NCI-H748 (cell line): Measurements from ENCODE around the gene SRSF6.

Experiments
- DNase-seq: peaks from one replicate; lab custom pipeline; 2025; ENCODE audit not compliant: unreplicated experiment; lab: John Stamatoyannopoulos, UW

Gene SRSF6

DNA sequence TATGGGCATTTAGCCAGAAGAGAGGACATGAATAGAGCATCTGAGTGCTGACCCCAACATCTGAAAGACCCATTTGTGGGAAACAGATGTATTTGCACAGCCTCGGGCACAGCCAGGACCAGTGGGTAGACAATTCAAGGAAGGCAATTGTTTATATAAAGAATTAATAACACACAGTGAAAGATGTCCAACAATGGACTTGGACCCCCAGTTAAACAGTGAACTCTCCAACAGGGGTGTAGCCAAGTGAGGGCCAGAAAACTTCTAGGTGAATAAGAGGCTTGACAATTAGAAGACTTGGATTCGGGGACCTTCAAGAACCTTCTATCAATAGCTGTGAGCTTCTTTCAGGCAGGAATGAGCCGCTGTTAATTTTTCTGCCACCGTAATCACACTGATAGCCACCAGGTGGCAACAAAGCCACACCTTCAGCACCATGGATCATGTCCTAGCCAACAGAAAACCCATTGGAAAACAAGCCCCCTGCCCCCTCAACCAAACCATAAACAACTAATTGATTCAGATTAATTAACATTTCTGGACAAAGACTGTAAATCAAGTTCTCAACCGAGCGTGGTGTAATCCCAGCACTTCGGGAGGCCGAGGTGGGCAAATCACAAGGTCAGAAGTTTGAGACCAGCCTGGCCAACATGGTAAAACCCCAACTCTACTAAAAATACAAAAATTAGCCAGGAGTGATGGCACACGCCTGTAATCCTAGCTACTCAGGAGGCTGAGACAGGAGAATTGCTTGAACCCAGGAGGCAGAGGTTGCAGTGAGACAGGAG is 8.8 kb upstream of the SRSF6 start:
- DNase-seq: peak; percentile 73

DNA sequence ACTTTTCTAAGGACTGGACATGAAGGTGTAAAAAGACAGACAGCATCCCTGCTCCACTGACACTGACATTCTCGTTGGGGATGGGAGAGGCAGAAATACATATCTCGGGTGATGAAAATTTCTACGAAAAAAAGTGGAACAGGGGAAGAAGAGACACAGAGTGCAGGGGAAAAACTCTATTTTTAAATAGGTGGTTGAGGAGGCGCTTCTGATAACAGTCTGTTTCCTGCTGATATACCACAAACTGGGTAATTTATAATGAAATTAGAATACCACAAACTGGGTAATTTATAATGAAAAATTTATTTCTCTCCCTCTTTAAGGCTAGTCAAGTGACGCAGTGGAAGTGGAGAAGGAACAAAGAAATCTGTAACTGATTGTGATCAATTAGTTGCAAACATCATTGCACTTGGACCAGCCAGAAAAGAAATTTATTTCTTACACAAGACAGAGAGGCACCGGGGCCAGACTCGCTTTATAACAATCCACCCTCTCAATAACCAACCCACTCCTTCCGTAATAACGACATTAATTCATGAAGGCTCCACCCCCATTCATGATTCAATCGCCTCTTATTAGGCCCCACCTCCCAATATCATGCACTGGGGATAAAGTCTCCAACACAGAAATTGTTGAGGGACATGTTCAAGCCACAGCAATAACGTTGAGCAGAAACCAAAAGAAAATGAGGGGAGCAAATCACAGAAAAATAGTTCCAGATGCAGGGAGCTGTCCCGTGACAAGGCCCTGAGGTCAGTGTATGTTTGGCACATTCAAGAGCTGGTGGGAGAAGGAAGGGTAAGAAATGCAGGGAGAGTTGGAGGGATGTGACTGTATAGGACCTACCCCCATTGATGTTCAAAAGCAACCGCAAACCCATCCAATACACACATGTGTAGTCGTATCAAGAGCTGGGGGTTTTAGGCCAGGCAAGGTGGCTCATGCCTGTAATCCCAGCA is 6.6 kb upstream of the SRSF6 start:
- DNase-seq: no peak

DNA sequence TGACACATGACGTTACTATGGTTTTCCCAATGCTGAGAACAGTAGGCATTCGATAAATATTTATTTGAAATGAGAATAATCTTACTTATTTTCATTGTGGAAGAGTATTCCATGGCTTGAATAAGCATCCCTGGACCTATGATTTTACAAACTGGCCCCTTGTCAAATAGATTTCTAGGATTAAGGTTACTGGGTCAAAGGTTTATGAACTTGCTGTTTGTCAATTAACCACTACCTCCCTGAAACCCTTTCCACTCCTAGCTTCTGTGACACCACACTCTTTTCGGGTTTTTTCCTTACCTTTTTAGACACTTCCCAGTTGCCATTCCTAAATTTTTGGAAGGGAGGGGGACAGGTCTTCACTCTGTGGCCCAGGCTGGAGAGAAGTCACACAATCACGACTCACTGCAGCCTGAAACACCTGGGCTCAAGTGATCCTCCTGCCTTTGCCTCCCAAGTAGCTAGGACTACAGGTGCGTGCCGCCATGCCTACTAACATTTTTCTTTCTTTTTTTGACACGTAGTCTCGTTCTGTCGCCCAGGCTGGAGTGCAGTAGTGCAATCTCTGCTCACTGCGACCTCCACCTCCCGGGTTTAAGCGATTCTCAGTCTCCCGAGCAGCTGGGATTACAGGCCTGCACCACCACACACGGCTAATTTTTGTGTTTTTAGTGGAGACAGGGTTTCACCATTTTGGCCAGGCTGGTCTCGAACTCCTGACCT is 5.1 kb upstream of the SRSF6 start:
- DNase-seq: no peak

DNA sequence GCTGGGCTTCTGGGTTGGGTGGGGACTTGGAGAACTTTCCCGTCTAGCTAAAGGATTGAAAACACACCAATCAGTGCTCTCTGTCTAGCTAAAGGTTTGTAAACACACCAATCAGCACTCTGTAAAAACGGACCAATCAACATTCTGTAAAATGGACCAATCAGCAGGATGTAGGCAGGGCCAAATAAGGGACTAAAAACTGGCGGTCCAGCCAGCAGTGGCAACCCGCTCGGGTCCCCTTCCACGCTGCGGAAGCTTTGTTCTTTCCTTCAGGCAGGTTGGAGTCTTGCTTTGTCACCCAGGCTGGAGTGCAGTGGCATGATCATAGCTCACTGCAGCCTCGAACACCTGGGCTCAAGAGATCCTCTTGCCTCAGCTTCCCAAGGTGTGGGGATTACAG is 1.4 kb upstream of the SRSF6 start:
- peak; percentile 46 for DNase-seq

DNA sequence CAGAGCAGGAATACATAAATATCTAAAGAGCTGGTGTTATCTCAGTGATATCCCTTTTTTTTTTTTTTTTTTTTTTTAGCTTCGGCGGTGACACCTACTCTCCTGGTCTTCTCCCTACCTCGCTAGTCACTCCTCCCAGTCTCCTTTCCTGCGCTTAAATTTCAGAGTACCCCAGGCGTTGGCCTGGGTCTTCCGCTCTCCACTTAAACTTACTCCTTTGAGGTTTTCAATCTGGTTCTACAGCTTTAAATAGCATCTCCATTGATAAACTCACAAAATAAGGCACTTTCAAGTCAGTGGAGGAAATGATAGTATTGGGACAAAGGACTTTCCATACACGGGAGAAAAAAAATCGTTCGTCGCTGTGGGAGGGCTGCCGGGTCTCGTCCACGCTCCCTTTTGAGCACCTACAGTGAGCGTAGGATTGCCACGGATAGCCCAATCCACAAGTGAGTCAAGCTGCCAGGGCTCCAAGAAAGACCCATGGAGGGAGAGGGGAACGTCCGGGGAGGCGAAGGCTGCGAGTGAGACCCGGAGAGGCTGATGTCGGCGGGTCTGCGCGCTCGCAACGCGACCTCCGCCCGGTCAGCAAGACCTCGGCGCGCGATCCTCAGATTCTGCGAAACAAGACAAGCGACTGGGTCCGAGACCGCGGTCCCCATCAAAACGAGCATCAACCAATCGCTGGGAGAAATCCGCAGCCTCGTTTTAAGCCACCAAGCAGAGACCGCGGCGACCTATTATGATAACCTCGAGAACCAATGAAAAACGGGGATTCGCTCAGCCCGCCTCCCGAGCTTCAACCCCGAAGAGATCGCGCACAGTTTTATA is 672 bp upstream of the SRSF6 start:
- peak; percentile 96 for DNase-seq

DNA sequence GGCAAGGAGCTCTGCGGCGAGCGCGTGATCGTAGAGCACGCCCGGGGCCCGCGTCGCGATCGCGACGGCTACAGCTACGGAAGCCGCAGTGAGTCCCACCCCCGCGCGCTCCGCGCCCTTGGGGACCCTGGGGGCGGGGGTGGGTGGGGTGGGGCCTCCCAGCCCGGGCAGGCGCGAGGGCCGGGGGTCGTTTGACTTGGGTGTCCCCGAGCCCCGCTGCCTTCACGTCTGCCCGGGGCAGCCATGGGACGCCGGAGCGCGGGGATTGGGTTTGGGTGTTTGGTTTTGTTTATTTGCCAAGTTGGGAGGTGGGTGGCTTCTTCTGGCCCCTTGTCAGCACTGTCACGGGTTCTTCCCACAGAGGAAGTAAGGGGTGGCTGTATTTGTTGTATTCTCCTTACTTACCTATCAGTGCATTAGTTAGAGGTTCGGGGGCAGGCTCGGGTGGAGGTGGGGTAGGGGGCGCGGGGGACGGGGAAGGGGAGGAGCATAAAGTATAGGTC is 777 bp downstream of the SRSF6 start:
- no peak for DNase-seq

DNA sequence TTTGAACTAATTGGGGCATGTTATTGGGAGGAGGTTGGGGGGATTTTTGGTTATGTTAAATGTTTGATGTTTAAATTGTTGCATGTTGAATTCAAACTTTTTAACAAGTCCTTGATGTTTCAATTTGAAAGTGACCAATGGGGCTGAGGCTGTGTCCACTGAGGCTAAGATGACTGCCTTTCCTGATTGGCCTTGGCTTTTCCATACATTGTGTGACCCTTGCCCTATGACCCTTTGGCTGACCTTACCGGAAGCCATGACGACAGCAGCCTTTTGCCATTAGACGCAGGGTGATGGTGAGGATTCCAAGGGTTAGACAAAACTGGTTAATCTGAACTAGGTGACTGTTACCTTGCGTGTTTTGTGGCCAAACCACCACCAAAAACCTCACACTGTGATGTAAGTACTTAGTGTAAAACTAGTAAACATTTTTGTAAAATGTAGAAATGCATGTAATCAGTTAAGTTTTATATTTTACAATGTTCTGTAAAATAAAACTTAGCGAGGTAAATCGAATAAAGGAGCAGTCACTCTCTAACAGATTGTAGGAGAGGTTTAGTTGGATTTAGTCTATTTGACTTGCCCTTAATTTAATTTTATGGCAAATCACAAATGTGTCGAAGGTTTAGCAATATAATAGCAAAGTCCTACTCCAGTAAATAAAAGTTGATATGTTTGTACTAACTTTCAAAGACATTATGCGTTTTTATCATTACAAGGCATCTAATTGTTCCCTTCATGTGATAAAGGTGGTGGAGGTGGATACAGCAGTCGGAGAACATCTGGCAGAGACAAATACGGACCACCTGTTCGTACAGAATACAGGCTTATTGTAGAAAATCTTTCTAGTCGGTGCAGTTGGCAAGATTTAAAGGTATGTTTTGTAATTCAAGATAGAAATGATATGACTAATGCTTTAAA is 1.6 kb downstream of the SRSF6 start:
- DNase-seq: peak; percentile 8

DNA sequence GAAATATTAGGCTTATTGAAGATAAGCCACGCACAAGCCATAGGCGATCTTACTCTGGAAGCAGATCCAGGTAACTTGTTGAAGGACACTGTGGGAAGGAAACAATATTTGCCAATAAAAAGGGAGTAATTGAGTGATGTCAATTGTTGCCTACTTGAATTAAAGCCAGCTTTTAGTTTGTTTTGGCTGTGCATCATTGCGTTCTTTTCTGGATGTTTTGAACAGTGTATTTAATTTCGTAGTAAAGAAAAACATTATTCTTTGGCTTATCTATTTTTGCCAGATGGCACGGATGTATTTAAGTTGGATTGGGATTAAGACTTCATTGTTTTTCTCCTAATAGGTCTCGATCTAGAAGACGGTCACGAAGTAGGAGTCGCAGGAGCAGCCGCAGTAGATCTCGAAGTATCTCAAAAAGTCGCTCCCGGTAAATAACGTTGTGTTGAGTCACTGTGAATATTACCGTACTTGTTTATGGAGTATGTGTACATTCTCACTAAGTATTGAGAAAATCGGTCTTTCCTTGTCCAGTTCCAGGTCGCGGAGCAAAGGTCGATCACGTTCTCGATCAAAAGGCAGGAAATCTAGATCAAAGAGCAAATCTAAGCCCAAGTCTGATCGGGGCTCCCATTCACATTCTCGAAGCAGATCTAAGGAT is 2.6 kb downstream of the SRSF6 start:
- DNase-seq: no peak

DNA sequence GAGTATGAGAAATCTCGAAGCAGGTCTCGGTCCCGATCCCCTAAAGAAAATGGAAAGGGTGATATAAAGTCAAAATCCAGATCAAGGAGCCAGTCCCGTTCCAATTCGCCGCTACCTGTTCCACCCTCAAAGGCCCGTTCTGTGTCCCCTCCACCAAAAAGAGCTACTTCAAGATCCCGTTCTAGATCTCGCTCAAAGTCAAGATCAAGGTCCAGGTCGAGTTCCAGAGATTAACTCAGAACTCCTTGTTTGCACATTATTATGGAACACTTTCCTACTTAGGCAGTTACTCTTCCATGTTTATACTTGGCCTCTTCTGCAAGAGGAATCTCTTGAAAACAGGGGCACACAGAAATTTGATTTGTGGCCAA is 3.1 kb downstream of the SRSF6 start:
- DNase-seq: no peak

DNA sequence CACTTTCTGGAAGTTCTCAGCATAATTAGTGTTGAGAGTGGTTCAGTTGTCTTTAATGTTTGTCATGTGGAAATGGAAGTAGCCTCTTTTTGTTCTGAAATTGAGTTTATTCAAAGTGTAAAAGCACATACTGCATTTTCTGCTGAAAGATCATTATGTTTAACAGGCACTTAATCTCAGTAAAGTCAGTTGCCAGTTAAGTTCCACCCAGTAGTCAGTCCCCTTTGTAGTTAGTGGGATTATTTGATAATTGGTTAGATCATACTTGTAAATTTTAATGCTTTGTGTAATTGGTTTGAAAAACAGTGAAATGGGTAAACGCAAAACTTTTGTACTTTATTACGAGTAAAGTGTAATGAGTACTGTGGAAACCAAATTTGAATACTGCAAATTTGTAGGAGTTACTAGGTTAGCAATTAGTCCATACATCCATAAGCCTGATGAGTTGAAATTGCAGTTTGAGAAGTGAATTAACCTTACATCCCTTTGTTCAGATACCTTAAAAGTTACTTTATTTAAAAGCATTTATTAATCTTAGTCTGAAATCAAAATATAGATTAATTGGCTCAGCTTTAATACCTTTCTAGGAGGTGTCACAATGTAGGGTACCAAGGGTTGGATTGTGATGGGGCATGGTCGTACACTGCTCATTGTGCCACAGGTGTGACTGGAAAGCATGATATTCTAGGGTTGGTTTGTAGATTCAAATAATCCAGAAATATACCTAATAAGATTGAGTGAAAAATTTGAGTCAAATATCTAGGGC is 4.4 kb downstream of the SRSF6 start:
- no peak for DNase-seq

DNA sequence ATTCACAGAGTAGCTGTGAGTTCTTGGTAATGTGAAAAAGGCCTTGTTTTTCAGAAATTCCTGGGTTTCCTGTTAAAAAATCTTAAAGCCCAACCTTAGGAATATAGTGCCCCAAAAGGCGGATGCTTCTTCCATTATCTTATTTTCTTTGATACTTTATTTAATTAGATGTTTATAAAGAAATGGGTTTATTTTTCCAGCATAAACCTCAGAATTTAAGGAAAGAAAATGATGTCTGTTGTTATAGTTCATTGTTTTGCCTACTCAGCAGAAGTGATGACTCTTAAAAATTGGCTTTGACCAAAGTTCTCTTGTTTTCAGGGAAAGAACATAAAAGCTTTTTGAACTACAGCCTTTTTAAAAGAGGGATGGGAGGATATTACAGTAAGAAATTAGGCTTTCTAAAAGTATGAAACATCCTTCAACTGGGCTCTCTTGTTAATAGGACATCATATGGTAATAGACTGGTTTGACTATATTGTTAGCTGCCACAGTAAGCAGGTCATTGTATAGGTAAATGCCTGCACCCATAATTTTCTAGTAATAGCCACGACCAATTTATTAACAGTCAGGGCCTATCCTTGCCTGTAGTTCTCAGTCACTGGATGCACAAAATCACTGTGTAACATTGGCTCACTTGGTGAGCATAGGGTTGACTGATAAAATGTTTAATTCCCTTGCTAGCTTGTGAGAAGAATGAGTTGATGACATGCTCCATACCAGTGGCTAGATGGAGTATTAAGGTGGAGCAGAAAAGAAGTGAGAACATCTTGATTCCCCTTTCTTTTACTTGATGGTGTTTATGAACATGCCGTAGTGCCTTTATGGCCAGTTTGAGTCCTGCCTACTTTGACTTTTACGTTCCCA is 5.2 kb downstream of the SRSF6 start:
- DNase-seq: no peak

DNA sequence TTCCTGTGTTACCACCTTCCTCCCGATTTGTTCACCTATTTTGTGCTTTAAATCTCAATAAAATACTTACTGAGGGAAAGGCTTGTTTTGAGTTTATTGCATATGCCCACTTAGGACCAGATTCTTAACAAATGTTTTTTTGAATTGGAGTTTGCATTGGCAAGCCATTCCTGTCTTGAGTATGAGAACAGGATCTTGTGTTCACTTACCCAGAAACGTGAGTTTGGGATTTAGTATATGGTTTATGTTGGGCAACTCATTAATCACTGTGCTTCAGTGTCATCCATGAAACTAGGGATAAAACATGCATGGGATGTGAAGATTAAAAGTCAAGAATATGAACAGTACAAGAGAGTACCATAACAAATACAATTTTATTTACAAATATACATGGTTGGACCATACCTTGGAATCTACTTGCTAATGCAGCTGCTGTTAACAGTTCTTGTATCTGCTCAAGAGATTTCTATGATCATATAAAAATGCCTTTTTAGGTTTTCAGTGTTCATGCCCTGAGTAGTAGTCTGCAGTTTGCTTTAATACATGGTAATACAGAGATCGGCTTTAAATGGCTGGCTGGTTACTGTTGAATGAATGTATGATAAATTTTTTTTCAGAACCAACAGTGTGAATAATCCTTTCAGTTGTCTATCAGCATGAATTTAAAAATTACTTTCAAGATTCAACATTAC is 6.0 kb downstream of the SRSF6 start:
- DNase-seq: no peak

DNA sequence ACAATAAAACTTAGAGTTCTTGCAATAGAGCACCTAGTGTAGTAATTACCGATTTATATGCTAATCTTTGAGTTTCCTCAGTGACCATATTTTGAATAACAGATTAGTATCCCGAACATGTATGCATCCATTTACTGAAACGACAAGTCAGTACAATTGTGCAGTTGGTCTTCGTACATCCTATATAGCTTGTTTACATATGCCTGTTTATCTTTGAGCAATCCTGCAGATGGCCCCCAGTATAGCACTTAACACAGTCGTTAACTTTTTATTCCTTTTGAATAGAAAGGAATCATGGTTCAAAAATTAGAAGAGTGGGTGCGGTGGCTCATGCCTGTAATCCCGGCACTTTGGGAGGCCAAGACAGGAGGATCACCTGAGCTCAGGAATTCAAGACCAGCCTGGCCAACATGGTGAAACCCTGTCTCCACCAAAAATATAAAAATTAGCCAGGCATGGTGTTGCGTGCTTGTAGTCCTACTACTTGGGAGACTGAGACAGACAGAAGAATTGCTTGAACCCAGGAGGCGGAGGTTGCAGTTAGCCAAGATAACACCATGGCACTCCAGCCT is 6.6 kb downstream of the SRSF6 start:
- DNase-seq: no peak

DNA sequence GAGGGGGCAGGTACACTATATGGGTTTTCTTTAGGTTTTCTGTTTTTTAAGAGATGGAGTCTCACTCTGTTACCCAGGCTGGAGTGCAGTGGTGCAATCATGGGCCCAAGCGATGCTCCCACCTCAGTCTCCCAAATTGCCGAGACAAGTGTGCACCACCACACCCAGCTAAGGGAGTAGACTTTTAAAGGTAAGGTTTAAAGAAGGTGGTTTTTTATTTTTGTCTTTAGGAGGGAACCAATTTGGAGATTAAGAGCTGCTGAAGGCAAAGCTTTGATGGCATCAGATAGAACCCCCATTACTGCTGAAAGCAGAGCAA is 7.9 kb downstream of the SRSF6 start:
- DNase-seq: no peak

DNA sequence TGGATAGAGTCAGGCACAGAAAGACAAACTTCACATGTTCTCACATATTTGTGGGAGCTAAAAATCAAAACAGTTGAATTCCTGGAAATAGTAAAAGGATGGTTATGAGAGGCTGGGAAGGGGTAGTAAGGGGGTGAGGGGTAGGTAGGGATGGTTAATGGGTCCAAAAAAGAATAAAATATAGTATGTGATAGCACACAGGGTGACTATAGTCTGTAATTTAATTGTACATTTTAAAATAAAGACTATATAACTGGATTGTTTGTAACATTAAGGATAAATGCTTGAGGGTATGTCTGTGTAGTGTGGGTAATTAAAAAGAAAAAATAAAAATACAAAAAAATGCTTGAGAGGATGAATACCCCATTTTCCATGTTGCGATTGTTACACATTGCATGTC is 9.9 kb downstream of the SRSF6 start:
- DNase-seq: no peak

DNA sequence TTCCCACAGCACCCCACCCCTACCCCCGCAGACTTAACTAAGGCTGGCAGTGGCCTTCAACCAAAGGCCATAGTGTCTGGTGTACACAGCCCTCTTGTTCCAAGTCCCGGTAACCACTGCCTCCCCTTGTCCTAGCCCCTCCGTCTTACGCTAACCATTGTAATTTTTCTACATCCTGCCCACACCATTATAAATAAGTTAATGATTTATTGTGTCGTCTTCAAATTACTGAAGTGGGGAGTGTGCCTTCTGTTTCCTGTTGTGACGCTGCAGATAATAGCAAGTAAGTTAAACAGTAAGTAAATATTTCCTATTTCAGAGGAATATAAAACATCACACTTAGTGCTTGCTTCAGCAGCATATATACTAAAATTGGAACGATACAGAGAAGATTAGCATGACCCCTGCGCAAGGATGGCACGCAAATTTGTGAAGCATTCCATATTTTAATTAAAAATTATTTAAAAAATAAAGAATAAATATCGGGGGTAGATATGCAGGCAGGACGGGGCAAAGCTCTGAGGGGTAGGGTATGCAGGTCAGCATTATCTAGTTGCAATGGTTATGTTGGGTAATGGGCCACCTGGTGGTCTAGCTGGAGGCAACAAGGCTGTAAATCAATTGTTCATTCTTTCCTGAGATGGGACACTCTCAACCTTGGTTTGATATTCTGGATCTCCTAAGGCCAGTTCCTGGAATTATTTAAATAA is 15.1 kb downstream of the SRSF6 start:
- DNase-seq: no peak
